ENCODE results near the gene ARHGEF25.

ARHGEF25 gene

GRCh38 chr12:57603324-57603723 is 7.9 kb upstream of the ARHGEF25 start:
- no peak for TF ChIP-seq CTCF (IDR thresholded peaks at IDR 0.05)

- no peak for TF ChIP-seq CTCF (IDR thresholded peaks at IDR 0.05)
Observed at GRCh38 chr12:57603815-57604453, 7.3 kb upstream of the ARHGEF25 start.

GRCh38 chr12:57604454-57604991 is 6.7 kb upstream of the ARHGEF25 start, which contains the start of gene DTX3:
DTX3 (plus strand) TSS chr12:57604824; CDS start chr12:57606518, 1,694 bp downstream.
- TF ChIP-seq CTCF (IDR thresholded peaks at IDR 0.05), result no peak

GRCh38 chr12:57604992-57605810 is 6.0 kb upstream of the ARHGEF25 start:
- TF ChIP-seq CTCF (IDR thresholded peaks at IDR 0.05), result no peak

- TF ChIP-seq CTCF (IDR thresholded peaks at IDR 0.05), result no peak
Observed at GRCh38 chr12:57605811-57606311, 5.4 kb upstream of the ARHGEF25 start.

GRCh38 chr12:57606399-57606798 is 4.8 kb upstream of the ARHGEF25 start:
- TF ChIP-seq CTCF (IDR thresholded peaks at IDR 0.05), result no peak

- no peak for TF ChIP-seq CTCF (IDR thresholded peaks at IDR 0.05)
Observed at GRCh38 chr12:57606821-57607220, 4.4 kb upstream of the ARHGEF25 start.
